ENCODE measurements around the gene CASP5. TPM values are rescaled to one million over a fixed set of nuclear protein-coding genes. Genes with fewer than 3 reads are reported as not detected.

The CASP5 gene
- total RNA-seq, 1 experiment from 2014 or later, result not detected

- TF ChIP-seq PRDM15 (CRISPR knock-in tag; IDR thresholded peaks at IDR 0.05) (no peak), CREB1 (CRISPR knock-in tag; IDR thresholded peaks at IDR 0.05) (no peak), SOX15 (CRISPR knock-in tag; IDR thresholded peaks at IDR 0.05) (no peak)
Observed at GRCh38 chr11:105054723-105055493, 31.9 kb upstream of the CASP5 start (continued).

- H3K27me3 Mint-ChIP-seq (ENCODE audit: low read depth), result no peaks in the 10 kb centered on the region
- H3K4me1 Mint-ChIP-seq, result no peaks in the 10 kb centered on the region
- no peaks in the 10 kb centered on the region for H3K36me3 Mint-ChIP-seq
- TF ChIP-seq ZBTB43 (CRISPR knock-in tag; IDR thresholded peaks at IDR 0.05) (no peak), HMGA2 (CRISPR knock-in tag; IDR thresholded peaks at IDR 0.05) (no peak), SMAD4 (CRISPR knock-in tag; IDR thresholded peaks at IDR 0.05) (no peak), PREB (CRISPR knock-in tag; IDR thresholded peaks at IDR 0.05; ENCODE audit: borderline replicate concordance) (no peak), OVOL2 (CRISPR knock-in tag; IDR thresholded peaks at IDR 0.05; ENCODE audit: borderline replicate concordance) (no peak), AFF4 (CRISPR knock-in tag; IDR thresholded peaks at IDR 0.05; ENCODE audit: borderline replicate concordance) (no peak), MLX (CRISPR knock-in tag; IDR thresholded peaks at IDR 0.05) (no peak), ELF4 (CRISPR knock-in tag; IDR thresholded peaks at IDR 0.05; ENCODE audit: low read depth) (no peak), MYBL2 (CRISPR knock-in tag; IDR thresholded peaks at IDR 0.05) (no peak), ZNF281 (CRISPR knock-in tag; IDR thresholded peaks at IDR 0.05) (no peak), USF1 (CRISPR knock-in tag; IDR thresholded peaks at IDR 0.05) (no peak)
- DNase-seq (ENCODE audit: low spot score) (no peak), ATAC-seq (no peak)
- no peaks in the 10 kb centered on the region for H3K9me3 Mint-ChIP-seq
- POLR2A ChIA-PET, result no interaction called here
- CTCF ChIA-PET, result no interaction called here
- no peak overlapping the region for H3K4me3 Mint-ChIP-seq
- H3K27ac Mint-ChIP-seq, result no peak overlapping the region
Observed at GRCh38 chr11:105052487-105052886, 29.5 kb upstream of the CASP5 start.

Data from WTC11 (cell line).